ENCODE measurements around the gene ABTB2. TPM values are rescaled to one million over a fixed set of nuclear protein-coding genes. Genes with fewer than 3 reads are reported as not detected.
A peak's percentile ranks its signal among the peaks of the same experiment; 100 is the strongest.

ABTB2 gene
- polyA plus RNA-seq, 2 of the 4 experiments (the other 2 are of a cell fraction), result 8.9 to 15.4 TPM

DNA sequence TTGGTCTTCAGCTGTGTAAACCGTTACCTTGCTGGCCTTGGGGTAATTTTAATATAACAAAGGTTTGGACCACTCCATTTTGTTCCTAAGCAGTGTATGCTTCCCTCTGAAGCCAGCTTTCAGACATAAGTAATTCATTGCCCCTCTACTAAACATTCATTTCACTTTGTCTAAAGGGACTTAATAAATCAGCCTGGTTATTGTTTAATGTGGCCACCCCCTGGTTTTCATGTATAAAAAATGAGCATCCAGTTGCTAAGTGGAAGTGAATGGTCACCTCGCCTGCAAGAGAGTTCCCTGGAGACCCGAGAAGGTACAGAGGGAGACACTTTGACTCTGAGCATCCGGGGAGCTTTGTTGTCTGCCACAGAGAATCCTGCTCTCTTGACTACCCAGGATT, 3.9 kb downstream of the ABTB2 start:
- no peak for ATAC-seq
- TF ChIP-seq POLR2A (IDR thresholded peaks at IDR 0.05; ENCODE audit: low read length), result no peak
- TF ChIP-seq HOXA7 (CRISPR knock-in tag; IDR thresholded peaks at IDR 0.05), result no peak
- TF ChIP-seq SREBF2 (IDR thresholded peaks at IDR 0.05), result no peak
- TF ChIP-seq, protein P1, sequence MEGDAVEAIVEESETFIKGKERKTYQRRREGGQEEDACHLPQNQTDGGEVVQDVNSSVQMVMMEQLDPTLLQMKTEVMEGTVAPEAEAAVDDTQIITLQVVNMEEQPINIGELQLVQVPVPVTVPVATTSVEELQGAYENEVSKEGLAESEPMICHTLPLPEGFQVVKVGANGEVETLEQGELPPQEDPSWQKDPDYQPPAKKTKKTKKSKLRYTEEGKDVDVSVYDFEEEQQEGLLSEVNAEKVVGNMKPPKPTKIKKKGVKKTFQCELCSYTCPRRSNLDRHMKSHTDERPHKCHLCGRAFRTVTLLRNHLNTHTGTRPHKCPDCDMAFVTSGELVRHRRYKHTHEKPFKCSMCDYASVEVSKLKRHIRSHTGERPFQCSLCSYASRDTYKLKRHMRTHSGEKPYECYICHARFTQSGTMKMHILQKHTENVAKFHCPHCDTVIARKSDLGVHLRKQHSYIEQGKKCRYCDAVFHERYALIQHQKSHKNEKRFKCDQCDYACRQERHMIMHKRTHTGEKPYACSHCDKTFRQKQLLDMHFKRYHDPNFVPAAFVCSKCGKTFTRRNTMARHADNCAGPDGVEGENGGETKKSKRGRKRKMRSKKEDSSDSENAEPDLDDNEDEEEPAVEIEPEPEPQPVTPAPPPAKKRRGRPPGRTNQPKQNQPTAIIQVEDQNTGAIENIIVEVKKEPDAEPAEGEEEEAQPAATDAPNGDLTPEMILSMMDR (IDR thresholded peaks at IDR 0.05), result no peak
- TF ChIP-seq CHD2 (IDR thresholded peaks at IDR 0.05; ENCODE audit: low read length, partially characterized antibody), result no peak
- no peak for TF ChIP-seq CBX2 (IDR thresholded peaks at IDR 0.05; ENCODE audit: borderline replicate concordance, low read depth)
- TF ChIP-seq NFE2L2 (conservative IDR thresholded peaks at IDR 0.05; ENCODE audit: low read length), result no peak
- TF ChIP-seq ZSCAN20 (CRISPR knock-in tag; IDR thresholded peaks at IDR 0.05), result no peak
- TF ChIP-seq HOXB5 (CRISPR knock-in tag; IDR thresholded peaks at IDR 0.05), result no peak
- no peak for TF ChIP-seq EHMT2 (IDR thresholded peaks at IDR 0.05; ENCODE audit: low read depth)
- TF ChIP-seq FOXS1 (CRISPR knock-in tag; IDR thresholded peaks at IDR 0.05), result no peak
- no peak for TF ChIP-seq ZC3H11A (IDR thresholded peaks at IDR 0.05)
- TF ChIP-seq, protein P2, sequence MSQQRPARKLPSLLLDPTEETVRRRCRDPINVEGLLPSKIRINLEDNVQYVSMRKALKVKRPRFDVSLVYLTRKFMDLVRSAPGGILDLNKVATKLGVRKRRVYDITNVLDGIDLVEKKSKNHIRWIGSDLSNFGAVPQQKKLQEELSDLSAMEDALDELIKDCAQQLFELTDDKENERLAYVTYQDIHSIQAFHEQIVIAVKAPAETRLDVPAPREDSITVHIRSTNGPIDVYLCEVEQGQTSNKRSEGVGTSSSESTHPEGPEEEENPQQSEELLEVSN (IDR thresholded peaks at IDR 0.05; ENCODE audit: borderline replicate concordance, low read depth), result no peak
- TF ChIP-seq RAD21 (conservative IDR thresholded peaks at IDR 0.05 in 1 of 2, IDR thresholded peaks at IDR 0.05 in 1 of 2), result no peak
- no peak for TF ChIP-seq TFCP2L1 (CRISPR knock-in tag; IDR thresholded peaks at IDR 0.05)
- TF ChIP-seq FOSB (CRISPR knock-in tag; IDR thresholded peaks at IDR 0.05), result no peak
- TF ChIP-seq, protein P3, sequence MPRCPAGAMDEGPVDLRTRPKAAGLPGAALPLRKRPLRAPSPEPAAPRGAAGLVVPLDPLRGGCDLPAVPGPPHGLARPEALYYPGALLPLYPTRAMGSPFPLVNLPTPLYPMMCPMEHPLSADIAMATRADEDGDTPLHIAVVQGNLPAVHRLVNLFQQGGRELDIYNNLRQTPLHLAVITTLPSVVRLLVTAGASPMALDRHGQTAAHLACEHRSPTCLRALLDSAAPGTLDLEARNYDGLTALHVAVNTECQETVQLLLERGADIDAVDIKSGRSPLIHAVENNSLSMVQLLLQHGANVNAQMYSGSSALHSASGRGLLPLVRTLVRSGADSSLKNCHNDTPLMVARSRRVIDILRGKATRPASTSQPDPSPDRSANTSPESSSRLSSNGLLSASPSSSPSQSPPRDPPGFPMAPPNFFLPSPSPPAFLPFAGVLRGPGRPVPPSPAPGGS (IDR thresholded peaks at IDR 0.05), result no peak
- no peak for TF ChIP-seq EP300 (IDR thresholded peaks at IDR 0.05)
- no peak for TF ChIP-seq KDM5A (IDR thresholded peaks at IDR 0.05)
- POLR2A ChIA-PET, result no interaction called here
- H3K9me3 ChIP-seq, result no peaks in the 10 kb centered on the region
- CTCF ChIA-PET, result interaction anchor here (0.6 to 7.7 kb wide), 6 partner anchors 11 to 496 kb away, joined by 3 to 170 read pairs (median 3); no protein-coding TSS in a partner anchor
- FAIRE-seq, result no peak
- no peak overlapping the region for H3K4me3 ChIP-seq
- peaks cover 66% of the 10 kb centered on the region for H3K4me1 ChIP-seq
- DNase-seq (ENCODE audit: low read depth in 1 of 2, low spot score in 1 of 2), result no peak
- H3K27ac ChIP-seq, result peak overlapping the region in 1 of 2 experiments; percentile 39; a peak in 2 of 6 replicates
- WGBS (ENCODE audit: missing lambda C conversion rate), result 70% methylated on average over 4 of the region's 4 CpGs
- H3K4me2 ChIP-seq, result peak overlapping the region; percentile 89

DNA sequence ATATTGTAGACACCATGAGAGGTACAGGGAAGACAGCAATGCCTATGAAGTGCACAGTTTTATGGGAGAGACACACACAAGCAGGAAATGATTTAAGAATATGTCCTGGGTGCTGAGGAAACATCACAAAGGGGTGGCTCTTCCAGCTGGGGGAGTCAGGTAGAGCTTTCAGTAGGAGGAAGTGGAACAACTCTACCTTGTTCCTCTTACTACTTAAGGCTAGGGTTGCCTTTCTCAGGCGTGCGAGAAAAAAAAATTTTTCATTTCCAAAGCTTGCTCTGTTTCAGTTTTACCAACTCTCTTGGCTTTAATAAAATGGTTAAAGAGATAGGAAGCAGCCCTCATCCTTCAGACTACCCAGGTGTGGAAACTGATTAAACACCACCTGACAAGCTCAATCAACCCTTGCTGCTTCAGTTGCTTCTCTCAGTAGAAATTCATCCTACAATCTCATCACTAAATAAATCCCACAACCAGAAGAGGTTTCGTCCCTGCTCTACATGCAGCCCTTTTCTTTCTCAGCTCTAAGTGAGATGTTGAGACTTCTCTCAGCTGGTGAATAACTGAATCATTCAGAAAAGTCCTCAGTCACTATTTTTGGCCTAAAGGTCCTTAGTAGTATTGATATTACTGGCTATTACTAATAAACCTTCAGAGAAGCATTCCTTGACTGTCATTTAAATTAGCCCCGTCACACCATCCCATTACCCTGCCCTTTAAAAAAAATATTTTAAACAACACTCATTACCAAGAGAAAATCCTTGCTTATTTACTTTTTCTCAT, 5.9 kb downstream of the ABTB2 start:
- DNase-seq (ENCODE audit: low read depth in 1 of 2, low spot score in 1 of 2) (no peak), FAIRE-seq (no peak), ATAC-seq (no peak)
- peaks cover 86% of the 10 kb centered on the region for H3K4me1 ChIP-seq
- H3K4me2 ChIP-seq, result peak overlapping the region; percentile 20; the same call in 1 of the 3 replicates
- H3K9me3 ChIP-seq, result no peaks in the 10 kb centered on the region
- WGBS (ENCODE audit: missing lambda C conversion rate), result 96% methylated on average over 4 of the region's 4 CpGs
- ChIA-PET CTCF (interaction anchor here (1.0 to 7.7 kb wide), 3 partner anchors 149 to 176 kb away, joined by 3 to 170 read pairs (median 3); no protein-coding TSS in a partner anchor), POLR2A (no interaction called here)
- TF ChIP-seq MAZ (IDR thresholded peaks at IDR 0.05; ENCODE audit: borderline replicate concordance, low read depth, low read length), result no peak
- TF ChIP-seq PBX3 (IDR thresholded peaks at IDR 0.05), result no peak
- TF ChIP-seq BHLHE40 (IDR thresholded peaks at IDR 0.05; ENCODE audit: low read depth, low read length), result no peak
- TF ChIP-seq, protein P2 (IDR thresholded peaks at IDR 0.05; ENCODE audit: borderline replicate concordance, low read depth), result no peak
- no peak for TF ChIP-seq CHD2 (IDR thresholded peaks at IDR 0.05; ENCODE audit: low read length, partially characterized antibody)
- H3K4me3 ChIP-seq, result no peak overlapping the region
- H3K27ac ChIP-seq, result no peak overlapping the region

Measured in A549 (cell line).